GM23248 (cell line): ENCODE measurements around the gene RBFOX2. TPM values are rescaled to one million over a fixed set of nuclear protein-coding genes. Genes with fewer than 3 reads are reported as not detected.

Experiments used
- DNase-seq: peaks from one replicate; pipeline ENCODE4 v3.0.0-alpha.2; 2015
- H2AFZ ChIP-seq: fragments of 200-600 bp; sonication (generic); 2 replicates; pipeline ENCODE4 v1.6.1; 2016; ENCODE audit warnings: antibody characterized with exemption
- H3F3A ChIP-seq: fragments of 200-600 bp; sonication (generic); 2 replicates; pipeline ENCODE4 v1.6.1; 2016; ENCODE audit warnings: mild to moderate bottlenecking, antibody characterized with exemption, mixed run types; ENCODE audit not compliant: insufficient read depth
- H3K27ac ChIP-seq: fragments of 200-600 bp; sonication (generic); 2 replicates; pipeline ENCODE4 v1.5.1; 2016; ENCODE audit warnings: mild to moderate bottlenecking
- H3K27me3 ChIP-seq: fragments of 200-600 bp; sonication (generic); replicated peaks from 2 replicates; pipeline ENCODE4 v1.6.1; 2016; ENCODE audit warnings: mild to moderate bottlenecking; ENCODE audit not compliant: insufficient read depth
- H3K36me3 ChIP-seq: fragments of 200-600 bp; sonication (generic); 2 replicates; pipeline ENCODE4 v1.6.1; 2016; ENCODE audit warnings: low read depth, mild to moderate bottlenecking
- H3K4me1 ChIP-seq: fragments of 200-600 bp; sonication (generic); 2 replicates; pipeline ENCODE4 v1.6.1; 2016; ENCODE audit warnings: mild to moderate bottlenecking; ENCODE audit not compliant: insufficient read depth
- H3K4me2 ChIP-seq: fragments of 200-600 bp; sonication (generic); one replicate; pipeline ENCODE4 v1.6.1; 2016; ENCODE audit warnings: mild to moderate bottlenecking; ENCODE audit not compliant: unreplicated experiment
- H3K4me3 ChIP-seq: fragments of 200-600 bp; sonication (generic); 2 replicates; pipeline ENCODE4 v1.5.1; 2016; ENCODE audit warnings: mild to moderate bottlenecking
- H3K79me2 ChIP-seq: fragments of 200-600 bp; sonication (generic); 2 replicates; pipeline ENCODE4 v1.6.1; 2016; ENCODE audit warnings: mild to moderate bottlenecking; ENCODE audit not compliant: insufficient read depth
- H3K9ac ChIP-seq: fragments of 200-600 bp; sonication (generic); 2 replicates; pipeline ENCODE4 v1.6.1; 2016; ENCODE audit warnings: mild to moderate bottlenecking
- H3K9me2 ChIP-seq: fragments of 200-600 bp; sonication (generic); 2 replicates; pipeline ENCODE4 v1.6.1; 2016; ENCODE audit warnings: mixed run types, mild to moderate bottlenecking, moderate library complexity; ENCODE audit not compliant: insufficient read depth
- H3K9me3 ChIP-seq: fragments of 200-600 bp; sonication (generic); one replicate; pipeline ENCODE4 v1.6.1; 2017; ENCODE audit warnings: low read depth
- H4K20me1 ChIP-seq: fragments of 200-600 bp; sonication (generic); 2 replicates; pipeline ENCODE4 v1.6.0; 2016; ENCODE audit not compliant: insufficient read depth
- EZH2 ChIP-seq: fragments of 200-600 bp; sonication (generic); IDR thresholded peaks from 2 replicates; pipeline ENCODE4 v1.6.1; 2018; ENCODE audit warnings: antibody characterized with exemption, mild to moderate bottlenecking; ENCODE audit not compliant: insufficient read depth, poor library complexity, severe bottlenecking
- EZH2phosphoT487 ChIP-seq: fragments of 200-600 bp; sonication (generic); IDR thresholded peaks from 2 replicates; pipeline ENCODE4 v1.6.1; 2018; ENCODE audit warnings: antibody characterized with exemption, moderate library complexity, mild to moderate bottlenecking, low read depth; ENCODE audit not compliant: insufficient read depth
- WGBS, 2 experiments: methylation state at CpG; one replicate each; pipeline ENCODE4 v1.1.6; 2015 to 2017; ENCODE audit warnings: low lambda C conversion rate in 2 of 2, low coverage in 1 of 2; ENCODE audit errors: missing lambda C conversion rate in 2 of 2; 5-methylcytosine and 5-hydroxymethylcytosine counted together
- in situ Hi-C: fragments of 300-500 bp; cut with MboI; formaldehyde crosslinking; loops from 2 replicates; pipeline ENCODE4 v1.15.0; 2020
- polyA plus RNA-seq: library from polyadenylated mRNA; unstranded; fragments of >200 nt; fragmentation: Nextera tagmentation; extraction: Ambion mirVana; gene quantifications from 2 replicates; pipeline ENCODE4 v1.2.1, GENCODE V29; 2016
- total RNA-seq: library from RNA; depleted of rRNA; stranded (reverse); fragments of >200 nt; shearing (Covaris generic); gene quantifications from 2 replicates; pipeline ENCODE4 v1.2.3, GENCODE V29; 2014

Gene RBFOX2
- total and polyA plus RNA-seq, 2 experiments from 2014 or later, result 127 to 136 TPM

DNA sequence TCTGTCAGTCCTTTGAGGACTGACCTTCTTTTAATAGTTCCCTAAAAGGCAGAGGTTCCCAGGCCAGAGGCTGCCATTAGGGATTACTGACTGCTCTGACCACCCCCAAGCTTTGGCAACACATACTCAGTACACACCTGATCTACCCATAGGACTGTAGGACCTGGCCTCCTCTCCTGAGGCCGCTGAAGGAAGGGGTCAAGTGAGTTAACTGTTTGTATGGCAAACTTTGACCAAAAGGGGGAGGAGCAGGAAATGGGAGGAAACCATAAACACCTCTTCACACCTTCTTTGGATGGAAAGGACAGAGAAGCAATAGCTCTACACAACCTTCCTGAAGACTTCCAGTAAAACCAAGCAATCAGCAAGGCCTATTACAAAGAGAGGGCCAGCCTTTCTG, 207.0 kb downstream of the RBFOX2 start:
- no peak for DNase-seq
- H2AFZ ChIP-seq, result no peak overlapping the region
- 54 to 63% methylated on average over 1 of the region's 1 CpG for WGBS, 2 experiments
- peaks cover 6% of the 10 kb centered on the region; the same call in 1 of the 2 replicates for H4K20me1 ChIP-seq
- H3K36me3 ChIP-seq, result no peaks in the 10 kb centered on the region
- H3K9me3 ChIP-seq, result no peaks in the 10 kb centered on the region
- H3K4me2 ChIP-seq, result no peak overlapping the region
- H3K79me2 ChIP-seq, result peaks cover 100% of the 10 kb centered on the region
- H3K27ac ChIP-seq, result no peak overlapping the region
- H3K9me2 ChIP-seq, result no peaks in the 10 kb centered on the region
- peaks cover 16% of the 10 kb centered on the region for H3F3A ChIP-seq
- H3K27me3 ChIP-seq, result no peaks in the 10 kb centered on the region
- no peak overlapping the region for H3K4me3 ChIP-seq
- H3K4me1 ChIP-seq, result peaks cover 21% of the 10 kb centered on the region
- H3K9ac ChIP-seq, result no peak overlapping the region
- no peak for TF ChIP-seq EZH2
- TF ChIP-seq EZH2phosphoT487, result no peak
- in situ Hi-C loops, result no loop called here

DNA sequence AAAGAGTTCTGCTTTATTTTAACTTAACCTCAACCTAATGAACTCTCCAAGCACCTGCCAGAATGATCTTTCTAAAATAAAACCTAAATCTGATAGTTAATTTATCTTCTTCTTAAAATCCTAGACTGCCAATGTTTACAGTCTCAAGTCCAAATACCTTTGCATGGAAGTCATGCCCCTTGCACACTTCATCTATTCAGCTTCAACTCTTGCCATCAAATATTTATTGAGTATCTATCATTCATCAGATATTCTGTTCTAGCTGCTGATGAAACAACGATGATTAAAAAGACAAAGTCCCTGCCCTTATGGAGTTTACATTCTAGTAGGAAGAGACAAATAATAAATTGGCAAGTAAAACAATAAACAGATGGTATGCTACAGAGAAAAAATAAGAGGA, 209.2 kb downstream of the RBFOX2 start:
- H2AFZ ChIP-seq, result no peak overlapping the region
- peaks cover 100% of the 10 kb centered on the region for H3K79me2 ChIP-seq
- peaks cover 23% of the 10 kb centered on the region for H3F3A ChIP-seq
- H3K9me3 ChIP-seq, result no peaks in the 10 kb centered on the region
- no peak overlapping the region for H3K4me3 ChIP-seq
- no peak overlapping the region for H3K4me2 ChIP-seq
- H3K9me2 ChIP-seq, result no peaks in the 10 kb centered on the region
- no peak for DNase-seq
- H3K27ac ChIP-seq, result no peak overlapping the region
- peaks cover 21% of the 10 kb centered on the region for H3K4me1 ChIP-seq
- WGBS, 2 experiments, result 97 to 98% methylated on average over 1 of the region's 1 CpG
- H3K9ac ChIP-seq, result no peak overlapping the region
- in situ Hi-C loops, result no loop called here
- peaks cover 6% of the 10 kb centered on the region; the same call in 1 of the 2 replicates for H4K20me1 ChIP-seq
- no peaks in the 10 kb centered on the region for H3K36me3 ChIP-seq
- H3K27me3 ChIP-seq, result no peaks in the 10 kb centered on the region
- TF ChIP-seq EZH2 (no peak), EZH2phosphoT487 (no peak)

DNA sequence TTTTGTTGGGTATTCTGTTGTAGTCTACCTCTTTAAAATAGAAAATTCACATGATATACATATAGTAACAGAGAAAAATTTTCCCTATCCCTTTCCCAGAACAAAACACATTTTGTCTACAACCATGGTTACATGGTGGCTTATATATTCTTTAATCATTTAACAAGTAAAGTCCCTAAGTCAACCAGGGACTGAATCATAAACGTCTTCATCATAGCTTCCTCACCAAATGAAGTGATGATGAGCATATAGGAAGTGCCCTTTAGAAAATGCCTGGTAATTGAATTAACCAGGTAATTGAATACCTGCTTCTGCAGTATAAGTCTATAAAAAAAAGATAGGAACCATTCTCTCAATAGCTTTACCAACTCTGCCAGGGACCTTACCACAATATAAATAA, 209.7 kb downstream of the RBFOX2 start:
- DNase-seq, result no peak
- H4K20me1 ChIP-seq, result peaks cover 6% of the 10 kb centered on the region; the same call in 1 of the 2 replicates
- peaks cover 21% of the 10 kb centered on the region for H3K4me1 ChIP-seq
- H3K4me2 ChIP-seq, result no peak overlapping the region
- TF ChIP-seq EZH2, result no peak
- TF ChIP-seq EZH2phosphoT487, result no peak
- H3K27ac ChIP-seq, result 0 out of 2 replicates have a peak overlapping the region, but pooled peaks have one; percentile 40
- H3F3A ChIP-seq, result peaks cover 23% of the 10 kb centered on the region
- no peaks in the 10 kb centered on the region for H3K36me3 ChIP-seq
- H3K9ac ChIP-seq, result no peak overlapping the region
- H3K9me3 ChIP-seq, result no peaks in the 10 kb centered on the region
- H3K4me3 ChIP-seq, result no peak overlapping the region
- H3K27me3 ChIP-seq, result no peaks in the 10 kb centered on the region
- no peaks in the 10 kb centered on the region for H3K9me2 ChIP-seq
- no peak overlapping the region for H2AFZ ChIP-seq
- in situ Hi-C loops, result no loop called here
- peaks cover 100% of the 10 kb centered on the region for H3K79me2 ChIP-seq
- WGBS, 2 experiments, result 0 to 8% methylated on average over 1 of the region's 1 CpG

DNA sequence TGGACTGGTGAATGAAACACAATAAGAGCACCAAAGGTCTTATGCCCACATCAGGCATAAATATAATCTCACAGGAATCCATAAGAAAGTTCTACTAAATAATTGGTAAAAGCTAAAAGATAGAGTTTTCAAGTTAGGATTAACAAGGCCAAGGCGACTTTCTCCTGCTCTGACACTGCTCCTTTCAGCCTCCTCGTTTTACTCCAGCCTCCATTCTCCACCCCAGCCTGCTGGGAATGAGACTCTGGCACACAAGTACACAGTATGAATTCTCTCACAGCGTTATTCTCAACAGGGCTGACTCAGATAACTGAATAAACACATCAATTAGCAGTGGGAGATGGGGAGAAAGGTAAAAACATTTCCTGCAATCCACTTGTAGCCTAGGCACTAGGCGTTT, 216.0 kb downstream of the RBFOX2 start:
- Histone ChIP-seq H3K4me1 (peaks cover 5% of the 10 kb centered on the region; the same call in 1 of the 2 replicates), H3K27ac (no peak overlapping the region), H3K9me2 (no peaks in the 10 kb centered on the region), H3F3A (peaks cover 8% of the 10 kb centered on the region), H3K36me3 (peaks cover 22% of the 10 kb centered on the region), H3K9ac (no peak overlapping the region), H3K9me3 (no peaks in the 10 kb centered on the region), H4K20me1 (no peaks in the 10 kb centered on the region; the same call in 1 of the 2 replicates), H3K27me3 (no peaks in the 10 kb centered on the region), H3K79me2 (peaks cover 100% of the 10 kb centered on the region), H3K4me3 (no peak overlapping the region), H2AFZ (no peak overlapping the region), H3K4me2 (no peak overlapping the region)
- 61 to 63% methylated on average over 4 of the region's 4 CpGs for WGBS, 2 experiments
- no peak for DNase-seq
- in situ Hi-C loops, result no loop called here
- TF ChIP-seq EZH2 (no peak), EZH2phosphoT487 (no peak)

DNA sequence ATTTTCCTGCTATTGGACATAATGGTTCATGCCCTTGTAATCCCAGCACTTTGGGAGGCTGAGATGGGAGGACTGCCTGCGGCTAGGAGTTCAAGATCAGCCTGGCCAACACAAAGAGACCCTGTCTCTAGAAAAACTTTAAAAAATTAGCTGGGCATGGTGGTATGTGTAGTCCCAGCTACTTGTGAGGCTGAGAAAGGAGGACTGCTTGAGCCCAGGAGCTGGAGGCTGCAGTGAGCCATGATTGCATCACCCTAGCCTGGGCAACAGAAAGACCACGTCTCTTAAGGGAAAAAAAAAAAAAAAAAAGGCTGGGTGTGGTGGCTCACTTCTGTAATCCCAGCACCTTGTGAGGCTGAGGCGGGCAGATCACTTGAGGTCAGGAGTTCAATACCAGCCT, 217.0 kb downstream of the RBFOX2 start:
- no peaks in the 10 kb centered on the region for H3K9me3 ChIP-seq
- no peak overlapping the region for H3K4me3 ChIP-seq
- DNase-seq, result no peak
- H3K9me2 ChIP-seq, result no peaks in the 10 kb centered on the region
- H3K27me3 ChIP-seq, result no peaks in the 10 kb centered on the region
- TF ChIP-seq EZH2 (no peak), EZH2phosphoT487 (no peak)
- peaks cover 7% of the 10 kb centered on the region for H3F3A ChIP-seq
- no peak overlapping the region for H2AFZ ChIP-seq
- H4K20me1 ChIP-seq, result no peaks in the 10 kb centered on the region; the same call in 1 of the 2 replicates
- H3K4me1 ChIP-seq, result no peaks in the 10 kb centered on the region
- in situ Hi-C loops, result no loop called here
- peaks cover 100% of the 10 kb centered on the region for H3K79me2 ChIP-seq
- H3K9ac ChIP-seq, result no peak overlapping the region
- 86% methylated on average over 3 of the region's 3 CpGs for WGBS, 2 experiments
- H3K4me2 ChIP-seq, result no peak overlapping the region
- H3K27ac ChIP-seq, result no peak overlapping the region
- H3K36me3 ChIP-seq, result peaks cover 30% of the 10 kb centered on the region
